Measurements from ENCODE around the gene AKAP12. TPM values are rescaled to one million over a fixed set of nuclear protein-coding genes. Genes with fewer than 3 reads are reported as not detected.
A peak's percentile ranks its signal among the peaks of the same experiment; 100 is the strongest.

The AKAP12 gene
- total RNA-seq, 1 donor from 2014 or later: 40.8 TPM

DNA sequence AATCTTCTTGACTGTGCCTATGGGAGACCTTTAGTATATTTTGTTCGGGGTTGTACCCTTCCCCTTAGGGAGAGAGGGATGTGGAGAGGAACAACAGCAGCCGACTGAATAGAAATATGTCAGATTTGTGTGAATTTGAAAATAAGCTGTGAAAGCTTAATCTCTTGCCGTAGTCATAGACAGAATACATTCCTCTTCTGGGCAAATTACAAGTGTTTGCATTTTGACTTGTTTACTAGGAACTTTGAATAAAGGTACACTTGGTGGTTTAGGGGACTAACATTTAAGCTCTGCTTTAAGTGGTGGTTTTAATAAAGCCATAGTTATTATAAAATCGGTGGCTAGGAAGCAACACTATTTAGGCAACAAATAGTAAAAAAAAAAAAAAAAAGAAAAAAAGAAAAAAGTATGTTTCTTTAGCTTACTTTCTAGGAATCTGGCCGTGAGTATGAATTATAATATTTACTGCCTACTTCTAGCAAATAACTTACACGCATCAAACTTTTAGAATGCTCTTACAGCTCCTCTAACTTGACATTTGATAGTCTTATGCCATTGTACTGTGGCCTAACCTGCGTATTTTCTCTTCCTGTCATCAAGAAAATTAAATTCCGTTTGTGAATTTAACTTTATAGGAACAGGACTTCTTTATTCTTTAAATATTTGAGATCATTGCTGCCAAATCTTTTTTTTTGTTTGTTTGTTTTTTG lies 86.5 kb downstream of the AKAP12 start:
- intact Hi-C loops (cut with DNase I): no loop called here
- DNase-seq (no peak), ATAC-seq (no peak)
- Histone ChIP-seq H3K4me3 (peak overlapping the region; percentile 50), H3K4me1 (peaks cover 23% of the 10 kb centered on the region), H3K36me3 (no peaks in the 10 kb centered on the region), H3K9me3 (no peaks in the 10 kb centered on the region), H3K27ac (peak overlapping the region; percentile 58), H3K27me3 (no peaks in the 10 kb centered on the region)
- TF ChIP-seq, protein P1, sequence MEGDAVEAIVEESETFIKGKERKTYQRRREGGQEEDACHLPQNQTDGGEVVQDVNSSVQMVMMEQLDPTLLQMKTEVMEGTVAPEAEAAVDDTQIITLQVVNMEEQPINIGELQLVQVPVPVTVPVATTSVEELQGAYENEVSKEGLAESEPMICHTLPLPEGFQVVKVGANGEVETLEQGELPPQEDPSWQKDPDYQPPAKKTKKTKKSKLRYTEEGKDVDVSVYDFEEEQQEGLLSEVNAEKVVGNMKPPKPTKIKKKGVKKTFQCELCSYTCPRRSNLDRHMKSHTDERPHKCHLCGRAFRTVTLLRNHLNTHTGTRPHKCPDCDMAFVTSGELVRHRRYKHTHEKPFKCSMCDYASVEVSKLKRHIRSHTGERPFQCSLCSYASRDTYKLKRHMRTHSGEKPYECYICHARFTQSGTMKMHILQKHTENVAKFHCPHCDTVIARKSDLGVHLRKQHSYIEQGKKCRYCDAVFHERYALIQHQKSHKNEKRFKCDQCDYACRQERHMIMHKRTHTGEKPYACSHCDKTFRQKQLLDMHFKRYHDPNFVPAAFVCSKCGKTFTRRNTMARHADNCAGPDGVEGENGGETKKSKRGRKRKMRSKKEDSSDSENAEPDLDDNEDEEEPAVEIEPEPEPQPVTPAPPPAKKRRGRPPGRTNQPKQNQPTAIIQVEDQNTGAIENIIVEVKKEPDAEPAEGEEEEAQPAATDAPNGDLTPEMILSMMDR (IDR thresholded peaks at IDR 0.05): no peak

DNA sequence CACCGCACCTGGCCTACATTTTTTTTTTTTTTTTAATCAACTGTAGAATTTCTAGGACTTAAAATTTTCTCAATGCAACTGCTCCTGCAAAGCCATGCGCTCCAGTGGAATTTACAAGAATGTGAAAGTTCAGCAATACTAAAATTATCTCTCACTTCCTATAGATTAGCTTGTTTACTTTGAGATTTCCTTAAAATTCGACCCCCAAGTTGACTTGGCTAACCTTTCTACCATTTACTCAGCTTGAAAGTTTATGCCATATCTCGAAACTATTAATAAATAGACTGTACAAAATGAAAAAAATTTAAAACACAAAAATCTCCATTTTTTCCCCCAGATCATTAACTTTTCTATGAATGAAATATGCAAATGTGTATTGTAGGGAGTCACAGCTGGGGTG lies 87.3 kb downstream of the AKAP12 start:
- intact Hi-C loops (cut with DNase I): no loop called here
- H3K27me3 ChIP-seq: no peaks in the 10 kb centered on the region
- H3K4me3 ChIP-seq: no peak overlapping the region
- H3K36me3 ChIP-seq: no peaks in the 10 kb centered on the region
- no peak overlapping the region for H3K27ac ChIP-seq
- no peaks in the 10 kb centered on the region for H3K9me3 ChIP-seq
- H3K4me1 ChIP-seq: peaks cover 23% of the 10 kb centered on the region
- TF ChIP-seq, protein P1 (IDR thresholded peaks at IDR 0.05): no peak
- ATAC-seq (no peak), DNase-seq (no peak)

DNA sequence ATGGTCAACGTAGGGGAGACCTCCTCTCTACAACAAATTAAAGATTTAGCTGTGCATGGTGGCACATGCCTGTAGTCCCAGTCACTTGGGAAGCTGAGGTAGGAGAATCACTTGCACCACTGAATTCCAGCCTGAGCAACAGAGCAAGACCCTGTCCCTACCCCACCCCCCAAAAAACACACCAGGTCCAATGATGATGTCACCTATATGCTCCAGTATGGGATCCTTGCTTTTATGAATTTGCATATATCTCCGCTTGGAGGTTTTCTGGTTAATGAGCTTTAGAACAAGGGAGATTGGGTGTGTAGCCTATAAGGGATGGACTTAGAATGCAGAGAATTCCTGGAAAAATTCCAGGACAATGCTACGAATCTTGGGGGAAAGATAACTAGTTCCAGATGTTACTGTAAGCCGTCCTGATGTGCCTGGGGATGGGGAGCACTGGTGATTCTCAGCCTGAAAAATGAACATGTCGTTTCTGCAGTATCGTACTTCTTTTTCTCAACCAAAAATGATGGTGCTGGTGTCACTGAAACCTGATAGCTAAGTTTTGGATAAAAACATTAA lies 90.4 kb downstream of the AKAP12 start:
- TF ChIP-seq, protein P1 (IDR thresholded peaks at IDR 0.05): no peak
- Histone ChIP-seq H3K27me3 (no peaks in the 10 kb centered on the region), H3K27ac (no peak overlapping the region), H3K9me3 (no peaks in the 10 kb centered on the region), H3K4me3 (no peak overlapping the region), H3K36me3 (no peaks in the 10 kb centered on the region), H3K4me1 (peaks cover 8% of the 10 kb centered on the region)
- intact Hi-C loops (cut with DNase I): loop anchor here (5.0 kb wide), 1 partner anchor 438 kb away; no protein-coding TSS in a partner anchor
- ATAC-seq (no peak), DNase-seq (no peak)

DNA sequence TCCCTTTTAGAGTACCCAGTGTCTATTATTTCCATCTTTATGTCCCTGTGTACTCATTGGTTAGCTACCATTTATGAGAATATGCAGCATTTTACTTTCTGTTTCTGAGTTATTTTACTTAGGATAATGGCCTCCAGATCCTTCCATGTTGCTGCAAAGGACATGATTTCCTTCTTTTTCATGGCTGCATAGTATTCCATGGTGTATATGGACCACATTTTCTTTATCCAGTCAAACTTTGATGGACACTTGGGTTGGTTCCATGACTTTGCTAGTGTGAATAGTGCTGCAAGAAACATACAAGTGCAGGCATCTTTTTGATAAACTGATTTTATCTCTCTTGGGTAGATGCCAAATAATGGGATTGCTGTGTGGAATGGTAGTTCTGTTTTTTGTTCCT lies 96.2 kb downstream of the AKAP12 start:
- TF ChIP-seq, protein P1 (IDR thresholded peaks at IDR 0.05): no peak
- ATAC-seq: no peak

DNA sequence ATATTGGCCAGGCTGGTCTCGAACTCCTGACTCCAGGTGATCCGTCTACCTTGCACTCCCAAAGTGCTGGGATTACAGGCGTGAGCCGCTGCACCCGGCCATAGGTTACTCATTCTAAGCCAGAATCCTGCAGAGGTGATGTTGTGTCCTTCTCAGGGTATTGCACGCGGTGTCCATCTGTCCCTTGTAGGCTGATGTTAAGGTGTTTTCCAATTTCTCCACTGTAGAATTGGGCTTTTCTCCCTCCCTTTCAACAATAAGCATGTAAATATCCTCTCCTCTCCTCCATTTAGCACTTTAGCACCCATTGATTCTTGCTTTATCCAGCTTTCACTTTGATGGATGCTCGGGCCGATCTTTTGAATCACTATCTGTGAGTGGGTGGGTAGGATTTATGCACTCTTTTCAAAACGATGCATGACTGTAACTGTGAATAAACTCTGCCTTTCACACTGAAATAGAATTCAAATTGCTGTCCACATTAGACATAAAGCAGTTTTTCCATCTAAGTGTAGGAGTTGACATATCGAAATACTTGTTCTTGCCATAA lies 99.0 kb downstream of the AKAP12 start:
- Histone ChIP-seq H3K9me3 (no peaks in the 10 kb centered on the region), H3K4me3 (no peak overlapping the region), H3K27ac (no peak overlapping the region), H3K27me3 (no peaks in the 10 kb centered on the region), H3K4me1 (no peaks in the 10 kb centered on the region), H3K36me3 (no peaks in the 10 kb centered on the region)
- DNase-seq: no peak
- TF ChIP-seq, protein P1 (IDR thresholded peaks at IDR 0.05): no peak
- intact Hi-C loops (cut with DNase I): no loop called here
- ATAC-seq: no peak

More for the DNA sequence above, 96.2 kb downstream of the AKAP12 start:
- Histone ChIP-seq H3K4me3 (no peak overlapping the region), H3K4me1 (no peaks in the 10 kb centered on the region), H3K27ac (no peak overlapping the region), H3K9me3 (no peaks in the 10 kb centered on the region), H3K36me3 (no peaks in the 10 kb centered on the region), H3K27me3 (no peaks in the 10 kb centered on the region)
- intact Hi-C loops (cut with DNase I): no loop called here
- DNase-seq: no peak
